ENCODE measurements around the gene KDM4C. TPM values are rescaled to one million over a fixed set of nuclear protein-coding genes. Genes with fewer than 3 reads are reported as not detected.
A peak's percentile ranks its signal among the peaks of the same experiment; 100 is the strongest.
"Not testable (repeated sequence)": the region's sequence is repeated elsewhere in the genome, so short reads cannot be mapped to it uniquely, and the experiment has no call there.

KDM4C gene
- total RNA-seq, 2 donors from 2014 or later: 13.2 to 18.1 TPM

- DNase-seq (no peak), ATAC-seq (no peak)
- intact Hi-C loops (cut with DNase I): no loop called here
These were observed 183.7 kb downstream of the KDM4C start for GRCh38 chr9:6941501-6941900.

- no peak for ATAC-seq
- intact Hi-C loops (cut with DNase I): no loop called here
These were observed 184.6 kb downstream of the KDM4C start for GRCh38 chr9:6942406-6942805.

GRCh38 chr9:6943293-6943692 is 185.5 kb downstream of the KDM4C start:
- no peak for DNase-seq
- intact Hi-C loops (cut with DNase I): no loop called here
- no peak for ATAC-seq

More at GRCh38 chr9:6942406-6942805, 184.6 kb downstream of the KDM4C start:
- DNase-seq: no peak

GRCh38 chr9:6944093-6944551 is 186.3 kb downstream of the KDM4C start:
- intact Hi-C loops (cut with DNase I): no loop called here
- ATAC-seq (peak; percentile 19 to 76), DNase-seq (no peak)

GRCh38 chr9:6944896-6945295 is 187.1 kb downstream of the KDM4C start:
- intact Hi-C loops (cut with DNase I): no loop called here
- no peak for ATAC-seq
- no peak for DNase-seq

- no peak for ATAC-seq
- intact Hi-C loops (cut with DNase I): no loop called here
- DNase-seq: no peak
These were observed 188.0 kb downstream of the KDM4C start for GRCh38 chr9:6945816-6946215.

GRCh38 chr9:6946583-6947166 is 188.9 kb downstream of the KDM4C start:
- intact Hi-C loops (cut with DNase I): no loop called here
- no peak for ATAC-seq

GRCh38 chr9:6948921-6949320 is 191.1 kb downstream of the KDM4C start:
- DNase-seq; ATAC-seq; intact Hi-C loops (cut with DNase I): not testable (repeated sequence)

More at GRCh38 chr9:6946583-6947166, 188.9 kb downstream of the KDM4C start:
- no peak for DNase-seq

- peak; percentile 44 to 74 for ATAC-seq
- intact Hi-C loops (cut with DNase I): no loop called here
- no peak for DNase-seq
These were observed 197.6 kb downstream of the KDM4C start for GRCh38 chr9:6955251-6955921.

GRCh38 chr9:6956879-6957278 is 199.1 kb downstream of the KDM4C start:
- DNase-seq: no peak
- intact Hi-C loops (cut with DNase I): no loop called here
- ATAC-seq: no peak

GRCh38 chr9:6959270-6960000 is 201.7 kb downstream of the KDM4C start:
- DNase-seq: no peak
- intact Hi-C loops (cut with DNase I): no loop called here
- ATAC-seq: no peak

GRCh38 chr9:6960777-6961176 is 203.0 kb downstream of the KDM4C start:
- intact Hi-C loops (cut with DNase I): no loop called here
- ATAC-seq (no peak), DNase-seq (no peak)

- DNase-seq (no peak), ATAC-seq (no peak)
- intact Hi-C loops (cut with DNase I): no loop called here
These were observed 204.2 kb downstream of the KDM4C start for GRCh38 chr9:6961845-6962522.

- no peak for DNase-seq
- intact Hi-C loops (cut with DNase I): no loop called here
- ATAC-seq: no peak
These were observed 207.8 kb downstream of the KDM4C start for GRCh38 chr9:6965566-6965965.

GRCh38 chr9:6968271-6968670 is 210.5 kb downstream of the KDM4C start:
- DNase-seq (no peak), ATAC-seq (no peak)
- intact Hi-C loops (cut with DNase I): no loop called here

GRCh38 chr9:6969805-6970204 is 212.0 kb downstream of the KDM4C start:
- intact Hi-C loops (cut with DNase I): no loop called here
- DNase-seq (no peak), ATAC-seq (no peak)

- ATAC-seq (no peak), DNase-seq (no peak)
- intact Hi-C loops (cut with DNase I): no loop called here
These were observed 215.3 kb downstream of the KDM4C start for GRCh38 chr9:6973089-6973488.

- no peak for DNase-seq
- intact Hi-C loops (cut with DNase I): no loop called here
These were observed 216.0 kb downstream of the KDM4C start for GRCh38 chr9:6973762-6974161.

GRCh38 chr9:6975198-6975597 is 217.4 kb downstream of the KDM4C start:
- DNase-seq (no peak), ATAC-seq (no peak)
- intact Hi-C loops (cut with DNase I): no loop called here

More at GRCh38 chr9:6973762-6974161, 216.0 kb downstream of the KDM4C start:
- no peak for ATAC-seq

GRCh38 chr9:6977761-6978160 is 220.0 kb downstream of the KDM4C start:
- DNase-seq: no peak
- intact Hi-C loops (cut with DNase I): no loop called here
- ATAC-seq: no peak
